ENCODE measurements around the gene MICAL2.

Gene MICAL2

DNA sequence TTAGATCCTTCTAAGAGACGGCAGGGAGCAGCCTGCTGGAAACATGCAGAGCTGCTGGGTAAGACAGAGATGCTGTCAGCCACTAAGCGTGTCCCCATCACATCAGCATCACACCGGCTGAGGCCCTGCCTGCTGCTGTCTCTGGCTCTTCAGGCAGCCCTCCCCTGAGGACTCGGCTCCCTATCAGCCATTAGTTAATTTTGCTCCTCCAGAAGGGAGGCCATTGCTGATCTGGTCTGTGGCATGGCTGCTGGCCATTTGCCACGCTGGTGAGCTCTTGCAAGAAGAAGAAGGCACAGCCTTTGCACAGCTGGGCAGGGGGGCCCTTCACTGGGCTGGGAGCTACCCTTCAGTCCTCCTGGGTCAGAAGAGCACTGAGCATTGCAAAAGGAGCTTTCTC lies 135.8 kb downstream of the MICAL2 start (continued):
- TF ChIP-seq, protein P1, sequence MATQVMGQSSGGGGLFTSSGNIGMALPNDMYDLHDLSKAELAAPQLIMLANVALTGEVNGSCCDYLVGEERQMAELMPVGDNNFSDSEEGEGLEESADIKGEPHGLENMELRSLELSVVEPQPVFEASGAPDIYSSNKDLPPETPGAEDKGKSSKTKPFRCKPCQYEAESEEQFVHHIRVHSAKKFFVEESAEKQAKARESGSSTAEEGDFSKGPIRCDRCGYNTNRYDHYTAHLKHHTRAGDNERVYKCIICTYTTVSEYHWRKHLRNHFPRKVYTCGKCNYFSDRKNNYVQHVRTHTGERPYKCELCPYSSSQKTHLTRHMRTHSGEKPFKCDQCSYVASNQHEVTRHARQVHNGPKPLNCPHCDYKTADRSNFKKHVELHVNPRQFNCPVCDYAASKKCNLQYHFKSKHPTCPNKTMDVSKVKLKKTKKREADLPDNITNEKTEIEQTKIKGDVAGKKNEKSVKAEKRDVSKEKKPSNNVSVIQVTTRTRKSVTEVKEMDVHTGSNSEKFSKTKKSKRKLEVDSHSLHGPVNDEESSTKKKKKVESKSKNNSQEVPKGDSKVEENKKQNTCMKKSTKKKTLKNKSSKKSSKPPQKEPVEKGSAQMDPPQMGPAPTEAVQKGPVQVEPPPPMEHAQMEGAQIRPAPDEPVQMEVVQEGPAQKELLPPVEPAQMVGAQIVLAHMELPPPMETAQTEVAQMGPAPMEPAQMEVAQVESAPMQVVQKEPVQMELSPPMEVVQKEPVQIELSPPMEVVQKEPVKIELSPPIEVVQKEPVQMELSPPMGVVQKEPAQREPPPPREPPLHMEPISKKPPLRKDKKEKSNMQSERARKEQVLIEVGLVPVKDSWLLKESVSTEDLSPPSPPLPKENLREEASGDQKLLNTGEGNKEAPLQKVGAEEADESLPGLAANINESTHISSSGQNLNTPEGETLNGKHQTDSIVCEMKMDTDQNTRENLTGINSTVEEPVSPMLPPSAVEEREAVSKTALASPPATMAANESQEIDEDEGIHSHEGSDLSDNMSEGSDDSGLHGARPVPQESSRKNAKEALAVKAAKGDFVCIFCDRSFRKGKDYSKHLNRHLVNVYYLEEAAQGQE (tag by site-specific recombination; IDR thresholded peaks at IDR 0.05), result no peak
- TF ChIP-seq RBAK (tag by site-specific recombination; IDR thresholded peaks at IDR 0.05) (no peak), ZFHX2 (tag by site-specific recombination; conservative IDR thresholded peaks at IDR 0.05) (no peak), KLF7 (tag by site-specific recombination; IDR thresholded peaks at IDR 0.05; ENCODE audit: borderline replicate concordance) (no peak), ZNF404 (tag by site-specific recombination; IDR thresholded peaks at IDR 0.05) (no peak), ZNF529 (tag by site-specific recombination; IDR thresholded peaks at IDR 0.05; ENCODE audit: insufficient replicate concordance) (no peak), ZFP41 (tag by site-specific recombination; IDR thresholded peaks at IDR 0.05; ENCODE audit: borderline replicate concordance) (no peak), ZNF10 (tag by site-specific recombination; IDR thresholded peaks at IDR 0.05) (no peak), ZBTB21 (tag by site-specific recombination; IDR thresholded peaks at IDR 0.05) (no peak), ZNF274 (IDR thresholded peaks at IDR 0.05; ENCODE audit: low read length) (no peak), ZNF274 (tag by site-specific recombination; IDR thresholded peaks at IDR 0.05; ENCODE audit: borderline replicate concordance) (no peak), ZNF174 (tag by site-specific recombination; IDR thresholded peaks at IDR 0.05) (no peak)
- TF ChIP-seq, protein P2, sequence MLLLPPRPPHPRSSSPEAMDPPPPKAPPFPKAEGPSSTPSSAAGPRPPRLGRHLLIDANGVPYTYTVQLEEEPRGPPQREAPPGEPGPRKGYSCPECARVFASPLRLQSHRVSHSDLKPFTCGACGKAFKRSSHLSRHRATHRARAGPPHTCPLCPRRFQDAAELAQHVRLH (tag by site-specific recombination; IDR thresholded peaks at IDR 0.05), result no peak
- TF ChIP-seq, protein P3, sequence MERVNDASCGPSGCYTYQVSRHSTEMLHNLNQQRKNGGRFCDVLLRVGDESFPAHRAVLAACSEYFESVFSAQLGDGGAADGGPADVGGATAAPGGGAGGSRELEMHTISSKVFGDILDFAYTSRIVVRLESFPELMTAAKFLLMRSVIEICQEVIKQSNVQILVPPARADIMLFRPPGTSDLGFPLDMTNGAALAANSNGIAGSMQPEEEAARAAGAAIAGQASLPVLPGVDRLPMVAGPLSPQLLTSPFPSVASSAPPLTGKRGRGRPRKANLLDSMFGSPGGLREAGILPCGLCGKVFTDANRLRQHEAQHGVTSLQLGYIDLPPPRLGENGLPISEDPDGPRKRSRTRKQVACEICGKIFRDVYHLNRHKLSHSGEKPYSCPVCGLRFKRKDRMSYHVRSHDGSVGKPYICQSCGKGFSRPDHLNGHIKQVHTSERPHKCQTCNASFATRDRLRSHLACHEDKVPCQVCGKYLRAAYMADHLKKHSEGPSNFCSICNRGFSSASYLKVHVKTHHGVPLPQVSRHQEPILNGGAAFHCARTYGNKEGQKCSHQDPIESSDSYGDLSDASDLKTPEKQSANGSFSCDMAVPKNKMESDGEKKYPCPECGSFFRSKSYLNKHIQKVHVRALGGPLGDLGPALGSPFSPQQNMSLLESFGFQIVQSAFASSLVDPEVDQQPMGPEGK (tag by site-specific recombination; IDR thresholded peaks at IDR 0.05), result no peak

DNA sequence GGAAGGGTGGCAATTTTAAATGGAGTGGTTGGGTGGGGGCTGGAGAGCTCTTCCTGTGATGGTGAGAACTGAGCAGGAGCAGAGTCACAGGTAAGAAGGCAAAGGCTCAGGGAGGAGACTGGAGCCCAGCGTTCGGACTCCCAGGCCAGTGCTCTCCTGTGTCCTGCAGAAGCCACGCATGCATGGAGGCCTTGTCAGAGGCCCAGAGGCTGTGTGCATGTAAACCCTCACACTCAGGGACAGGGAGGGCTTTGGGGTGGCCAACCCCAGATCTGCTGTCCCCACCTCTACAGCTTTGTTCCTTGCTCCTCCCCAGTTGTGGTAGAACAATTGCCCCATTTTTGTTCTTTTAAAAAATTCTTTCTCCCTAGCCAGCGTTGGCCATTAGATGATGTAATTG lies 136.6 kb downstream of the MICAL2 start:
- POLR2A ChIA-PET, result no interaction called here
- TF ChIP-seq, protein P4, sequence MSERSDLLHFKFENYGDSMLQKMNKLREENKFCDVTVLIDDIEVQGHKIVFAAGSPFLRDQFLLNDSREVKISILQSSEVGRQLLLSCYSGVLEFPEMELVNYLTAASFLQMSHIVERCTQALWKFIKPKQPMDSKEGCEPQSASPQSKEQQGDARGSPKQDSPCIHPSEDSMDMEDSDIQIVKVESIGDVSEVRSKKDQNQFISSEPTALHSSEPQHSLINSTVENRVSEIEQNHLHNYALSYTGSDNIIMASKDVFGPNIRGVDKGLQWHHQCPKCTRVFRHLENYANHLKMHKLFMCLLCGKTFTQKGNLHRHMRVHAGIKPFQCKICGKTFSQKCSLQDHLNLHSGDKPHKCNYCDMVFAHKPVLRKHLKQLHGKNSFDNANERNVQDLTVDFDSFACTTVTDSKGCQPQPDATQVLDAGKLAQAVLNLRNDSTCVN (tag by site-specific recombination; optimal IDR thresholded peaks at IDR 0.05), result no peak

DNA sequence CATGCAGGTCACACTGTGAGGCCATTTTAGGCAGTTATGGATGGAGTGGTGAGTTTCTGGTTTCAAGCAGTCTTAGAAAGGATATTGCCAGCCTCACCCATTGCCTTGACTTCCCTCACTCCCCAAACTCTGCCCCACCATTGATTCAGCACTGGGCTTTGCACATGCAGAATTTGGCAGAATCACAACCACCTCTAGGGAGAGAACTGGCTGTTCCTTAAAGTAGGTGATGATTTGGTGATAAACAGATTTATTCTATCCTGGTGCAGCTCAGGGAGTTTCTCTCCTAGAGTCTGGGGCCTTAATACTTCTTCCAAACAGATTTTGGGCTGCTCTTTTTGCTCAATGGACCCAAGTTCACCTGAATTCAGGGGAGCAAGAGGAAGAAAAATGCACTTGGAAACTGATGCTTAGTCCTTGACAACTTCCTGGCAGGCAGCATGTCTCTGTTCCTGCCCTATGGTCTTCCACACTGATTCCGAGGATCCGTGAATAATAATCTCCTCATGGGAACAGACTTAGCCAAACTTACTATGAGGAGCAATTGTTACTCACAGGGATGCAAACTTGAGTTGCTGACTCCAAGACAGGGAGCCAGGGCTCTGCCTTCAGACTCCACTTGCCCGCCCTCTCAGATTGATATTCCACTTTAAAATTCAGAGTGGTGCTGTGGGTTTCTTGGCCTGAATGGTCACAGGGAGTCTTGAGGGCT lies 137.3 kb downstream of the MICAL2 start:
- ChIA-PET CTCF (interaction anchor here (1.2 to 4.6 kb wide), 4 partner anchors 11 to 200 kb away, joined by 4 to 18 read pairs (median 8); no protein-coding TSS in a partner anchor), POLR2A (no interaction called here)
- TF ChIP-seq, protein P5, sequence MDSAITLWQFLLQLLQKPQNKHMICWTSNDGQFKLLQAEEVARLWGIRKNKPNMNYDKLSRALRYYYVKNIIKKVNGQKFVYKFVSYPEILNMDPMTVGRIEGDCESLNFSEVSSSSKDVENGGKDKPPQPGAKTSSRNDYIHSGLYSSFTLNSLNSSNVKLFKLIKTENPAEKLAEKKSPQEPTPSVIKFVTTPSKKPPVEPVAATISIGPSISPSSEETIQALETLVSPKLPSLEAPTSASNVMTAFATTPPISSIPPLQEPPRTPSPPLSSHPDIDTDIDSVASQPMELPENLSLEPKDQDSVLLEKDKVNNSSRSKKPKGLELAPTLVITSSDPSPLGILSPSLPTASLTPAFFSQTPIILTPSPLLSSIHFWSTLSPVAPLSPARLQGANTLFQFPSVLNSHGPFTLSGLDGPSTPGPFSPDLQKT (IDR thresholded peaks at IDR 0.05; ENCODE audit: borderline replicate concordance, low read depth, low read length), result no peak
- TF ChIP-seq, protein P1 (tag by site-specific recombination; IDR thresholded peaks at IDR 0.05), result no peak
- no peak for TF ChIP-seq ZFHX2 (tag by site-specific recombination; conservative IDR thresholded peaks at IDR 0.05)
- TF ChIP-seq ZNF521 (tag by site-specific recombination; IDR thresholded peaks at IDR 0.05), result no peak
- Histone ChIP-seq H3K9me3 (ENCODE audit: control insufficient read depth, insufficient read depth, low read depth, low read length) (no peaks in the 10 kb centered on the region), H3K4me3 (ENCODE audit: low read depth, low read length) (no peak overlapping the region), H3K4me1 (ENCODE audit: control insufficient read depth, insufficient read depth, low read length) (no peaks in the 10 kb centered on the region), H3K27ac (ENCODE audit: extremely low read depth, low read depth, low read length) (no peak overlapping the region), H3K36me3 (ENCODE audit: control insufficient read depth in 2 of 2, insufficient read depth in 1 of 2, low read length in 2 of 2) (no peaks in the 10 kb centered on the region)

More for the DNA sequence above, 136.6 kb downstream of the MICAL2 start:
- Histone ChIP-seq H3K27ac (ENCODE audit: extremely low read depth, low read depth, low read length) (no peak overlapping the region), H3K9me3 (ENCODE audit: control insufficient read depth, insufficient read depth, low read depth, low read length) (no peaks in the 10 kb centered on the region), H3K36me3 (ENCODE audit: control insufficient read depth in 2 of 2, insufficient read depth in 1 of 2, low read length in 2 of 2) (no peaks in the 10 kb centered on the region), H3K4me3 (ENCODE audit: low read depth, low read length) (no peak overlapping the region), H3K4me1 (ENCODE audit: control insufficient read depth, insufficient read depth, low read length) (no peaks in the 10 kb centered on the region)
- CTCF ChIA-PET, result interaction anchor here (1.1 to 2.4 kb wide), 4 partner anchors 11 to 203 kb away, joined by 4 to 10 read pairs (median 5); no protein-coding TSS in a partner anchor

Measured in HEK293 (cell line).